IgD-negative memory B cell (primary cell): ENCODE results near the gene GPC3. TPM values are rescaled to one million over a fixed set of nuclear protein-coding genes. Genes with fewer than 3 reads are reported as not detected.
"Not testable (repeated sequence)": the region's sequence is repeated elsewhere in the genome, so short reads cannot be mapped to it uniquely, and the experiment has no call there.

Experiments used
- H3K27ac Mint-ChIP-seq, 3 donors: one replicate each; pipeline ENCODE4 v1.8.0; 2020 to 2022; ENCODE audit warnings: mild to moderate bottlenecking in 3 of 3, mixed read lengths in 3 of 3, moderate library complexity in 1 of 3
- H3K27me3 Mint-ChIP-seq: one replicate; pipeline ENCODE4 v1.8.0; 2021; ENCODE audit warnings: mixed read lengths
- H3K36me3 Mint-ChIP-seq: one replicate; pipeline ENCODE4 v1.8.0; 2020; ENCODE audit warnings: mild to moderate bottlenecking, mixed read lengths
- H3K4me1 Mint-ChIP-seq, 3 donors: one replicate each; pipeline ENCODE4 v1.8.0; 2020 to 2022; ENCODE audit warnings: mixed read lengths in 3 of 3, mild to moderate bottlenecking in 1 of 3
- H3K4me3 Mint-ChIP-seq, 4 donors: one replicate each; pipeline ENCODE4 v1.8.0; 2020 to 2022; ENCODE audit warnings: mild to moderate bottlenecking in 4 of 4, mixed read lengths in 4 of 4, moderate library complexity in 3 of 4
- H3K9me3 Mint-ChIP-seq, 3 donors: one replicate each; pipeline ENCODE4 v1.8.0; 2020 to 2021; ENCODE audit warnings: mixed read lengths in 3 of 3, mild to moderate bottlenecking in 1 of 3
- polyA plus RNA-seq: library from polyadenylated mRNA; unstranded; fragments of 300-500 nt; fragmentation: Illumina TruSeq; gene quantifications from one replicate; pipeline ENCODE4 v1.2.3, GENCODE V29; 2021

GPC3 gene
- polyA plus RNA-seq, 1 donor from 2014 or later, result 0.10 TPM

DNA sequence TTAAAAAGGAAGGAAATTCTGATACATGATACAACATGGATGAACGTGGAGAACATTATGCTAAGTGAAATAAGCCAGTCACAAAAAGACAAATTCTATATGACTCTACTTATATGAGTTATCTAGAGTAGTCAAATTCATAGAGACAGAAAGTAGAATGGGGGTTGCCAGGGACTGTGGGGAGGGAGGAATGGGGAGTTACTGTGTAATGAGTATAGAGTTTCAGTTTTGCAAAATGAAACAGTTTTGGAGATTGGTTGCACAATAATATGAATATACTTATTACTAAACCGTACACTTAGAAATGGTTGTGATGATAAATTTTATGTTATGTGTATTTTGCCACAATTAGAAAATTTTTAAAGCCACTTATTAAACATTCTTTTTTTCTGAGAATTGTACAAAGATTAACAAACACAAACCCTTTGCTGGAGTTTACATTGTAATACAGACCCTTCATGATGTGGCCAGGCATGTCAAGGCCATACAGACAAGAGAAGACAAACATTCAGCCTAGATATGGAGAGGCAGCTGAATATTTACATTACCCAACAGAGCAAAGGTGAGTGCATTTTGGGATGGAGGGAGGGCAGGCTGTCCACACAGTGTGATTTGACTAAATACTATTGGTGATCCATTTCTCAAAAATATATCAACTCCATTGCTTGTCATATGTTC lies 21.2 kb upstream of the GPC3 start:
- no peaks in the 10 kb centered on the region for H3K4me1 Mint-ChIP-seq
- no peak overlapping the region for H3K4me3 Mint-ChIP-seq
- peaks cover 0 to 3% (median 0%) of the 10 kb centered on the region in 3 donors for H3K9me3 Mint-ChIP-seq
- H3K27me3 Mint-ChIP-seq, result peaks cover 6% of the 10 kb centered on the region
- no peaks in the 10 kb centered on the region for H3K36me3 Mint-ChIP-seq
- no peak overlapping the region for H3K27ac Mint-ChIP-seq

DNA sequence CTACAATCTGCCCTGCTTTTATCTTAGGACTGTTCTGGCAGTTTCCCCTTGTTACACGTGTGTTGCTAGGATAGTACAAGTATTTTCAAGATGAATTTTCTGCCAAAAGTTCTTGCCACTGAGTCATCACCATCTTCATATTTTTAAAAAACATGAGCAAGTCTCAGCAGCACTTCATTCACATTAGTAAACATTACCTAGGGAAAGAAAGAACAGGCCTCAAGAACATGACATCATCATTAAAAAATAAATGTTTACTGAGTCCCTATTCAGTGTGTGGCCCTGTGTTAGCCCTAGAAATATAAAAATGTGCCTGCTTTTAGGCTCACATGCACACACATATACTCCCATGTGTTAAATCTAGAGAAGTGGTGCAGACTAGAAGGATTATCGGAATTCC lies 18.7 kb upstream of the GPC3 start:
- H3K4me3 Mint-ChIP-seq, result no peak overlapping the region
- H3K9me3 Mint-ChIP-seq, result peaks cover 0 to 6% (median 0%) of the 10 kb centered on the region in 3 donors
- peaks cover 1% of the 10 kb centered on the region for H3K36me3 Mint-ChIP-seq
- no peak overlapping the region for H3K27ac Mint-ChIP-seq
- peaks cover 6% of the 10 kb centered on the region for H3K27me3 Mint-ChIP-seq
- peaks cover 0 to 2% (median 0%) of the 10 kb centered on the region in 3 donors for H3K4me1 Mint-ChIP-seq

- Mint-ChIP-seq H3K4me3 (no peak overlapping the region), H3K36me3 (peaks cover 1% of the 10 kb centered on the region), H3K27ac (no peak overlapping the region), H3K4me1 (peaks cover 0 to 2% (median 0%) of the 10 kb centered on the region in 3 donors), H3K27me3 (peaks cover 6% of the 10 kb centered on the region), H3K9me3 (peaks cover 0 to 5% (median 0%) of the 10 kb centered on the region in 3 donors)
Measured at GRCh38 chrX:134002921-134003615, 17.7 kb upstream of the GPC3 start.

GRCh38 chrX:134000260-134001245 lies 15.2 kb upstream of the GPC3 start:
- H3K27me3 Mint-ChIP-seq, result peaks cover 6% of the 10 kb centered on the region
- no peak overlapping the region for H3K27ac Mint-ChIP-seq
- peaks cover 0 to 2% (median 0%) of the 10 kb centered on the region in 3 donors for H3K4me1 Mint-ChIP-seq
- H3K9me3 Mint-ChIP-seq, result peaks cover 0 to 4% (median 0%) of the 10 kb centered on the region in 3 donors
- H3K4me3 Mint-ChIP-seq, result no peak overlapping the region
- peaks cover 1% of the 10 kb centered on the region for H3K36me3 Mint-ChIP-seq

GRCh38 chrX:133999031-133999705 lies 13.8 kb upstream of the GPC3 start:
- Mint-ChIP-seq H3K4me1 (peaks cover 0 to 2% (median 0%) of the 10 kb centered on the region in 3 donors), H3K9me3 (peaks cover 0 to 5% (median 0%) of the 10 kb centered on the region in 3 donors), H3K27ac (no peak overlapping the region), H3K4me3 (no peak overlapping the region), H3K36me3 (peaks cover 1% of the 10 kb centered on the region), H3K27me3 (peaks cover 8% of the 10 kb centered on the region)

DNA sequence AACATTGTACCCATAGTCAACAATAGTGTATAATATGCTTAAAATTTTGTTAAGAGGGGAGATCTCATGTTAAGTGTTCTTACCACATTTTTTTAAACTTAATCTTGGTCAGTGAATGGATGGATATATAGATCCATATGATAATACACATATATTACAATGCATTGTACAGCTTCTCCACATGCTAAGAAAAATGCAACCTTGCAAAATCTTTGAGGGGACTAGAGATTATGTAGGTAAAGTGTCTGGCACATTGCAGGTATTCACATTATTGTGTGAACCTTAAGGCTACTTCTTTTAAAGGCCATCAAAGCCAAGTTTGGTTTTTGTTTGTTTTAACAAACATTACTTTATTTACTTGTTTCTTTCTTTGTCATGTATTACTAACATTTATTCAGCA lies 10.4 kb upstream of the GPC3 start:
- no peak overlapping the region for H3K27ac Mint-ChIP-seq
- H3K27me3 Mint-ChIP-seq, result peaks cover 6% of the 10 kb centered on the region
- H3K4me3 Mint-ChIP-seq, result no peak overlapping the region
- peaks cover 0 to 2% (median 0%) of the 10 kb centered on the region in 3 donors for H3K9me3 Mint-ChIP-seq
- H3K4me1 Mint-ChIP-seq, result no peaks in the 10 kb centered on the region
- H3K36me3 Mint-ChIP-seq, result no peaks in the 10 kb centered on the region

DNA sequence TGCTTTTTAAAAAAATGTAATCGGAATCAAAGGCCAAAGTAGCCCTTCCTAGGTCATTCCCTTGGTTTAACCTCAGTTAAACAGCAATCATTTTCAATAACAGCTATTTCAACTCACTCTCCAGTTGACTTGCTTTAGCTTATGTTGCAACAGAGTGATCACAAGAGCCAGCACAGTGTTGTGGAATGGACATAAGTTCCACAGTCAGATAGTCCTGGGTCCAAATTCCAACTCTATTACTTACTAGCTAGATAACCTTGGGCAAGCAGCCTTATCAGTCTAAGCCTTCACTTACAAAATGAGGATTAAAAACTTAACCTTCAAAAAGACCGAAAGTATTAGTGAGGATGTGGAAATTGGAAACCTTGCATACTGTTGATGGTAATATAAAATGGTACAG lies 9.2 kb upstream of the GPC3 start:
- Mint-ChIP-seq H3K27me3 (peaks cover 6% of the 10 kb centered on the region), H3K36me3 (no peaks in the 10 kb centered on the region), H3K27ac (no peak overlapping the region), H3K4me1 (no peaks in the 10 kb centered on the region), H3K4me3 (no peak overlapping the region), H3K9me3 (peaks cover 0 to 2% (median 0%) of the 10 kb centered on the region in 3 donors)

DNA sequence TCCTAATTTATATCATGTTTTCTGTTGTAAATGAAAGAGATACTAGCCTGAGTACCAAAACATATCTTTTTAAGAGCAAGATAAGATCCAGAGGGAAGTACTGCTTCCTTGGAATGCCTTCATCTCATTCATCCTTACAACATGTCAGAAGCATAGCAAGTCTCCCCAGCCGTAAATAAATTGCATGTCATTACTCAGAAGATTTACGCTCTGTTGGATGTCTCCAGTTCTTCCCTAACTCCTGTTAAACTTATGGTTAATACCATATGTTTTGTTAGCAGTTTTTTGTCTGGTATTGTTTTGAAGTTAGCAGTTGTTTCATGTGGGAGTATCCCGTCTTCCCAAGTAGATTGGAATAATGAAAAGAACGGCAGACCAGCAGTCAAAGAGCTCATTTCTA lies 7.5 kb upstream of the GPC3 start:
- Mint-ChIP-seq H3K27me3 (peaks cover 6% of the 10 kb centered on the region), H3K9me3 (peaks cover 0 to 2% (median 0%) of the 10 kb centered on the region in 3 donors), H3K27ac (no peak overlapping the region), H3K36me3 (no peaks in the 10 kb centered on the region), H3K4me1 (no peaks in the 10 kb centered on the region), H3K4me3 (no peak overlapping the region)

GRCh38 chrX:133991814-133992213 lies 6.4 kb upstream of the GPC3 start:
- peaks cover 0 to 4% (median 0%) of the 10 kb centered on the region in 3 donors for H3K4me1 Mint-ChIP-seq
- H3K27me3 Mint-ChIP-seq, result peaks cover 8% of the 10 kb centered on the region
- peaks cover 0 to 2% (median 0%) of the 10 kb centered on the region in 3 donors for H3K9me3 Mint-ChIP-seq
- H3K27ac Mint-ChIP-seq, result no peak overlapping the region
- H3K4me3 Mint-ChIP-seq, result no peak overlapping the region
- no peaks in the 10 kb centered on the region for H3K36me3 Mint-ChIP-seq

DNA sequence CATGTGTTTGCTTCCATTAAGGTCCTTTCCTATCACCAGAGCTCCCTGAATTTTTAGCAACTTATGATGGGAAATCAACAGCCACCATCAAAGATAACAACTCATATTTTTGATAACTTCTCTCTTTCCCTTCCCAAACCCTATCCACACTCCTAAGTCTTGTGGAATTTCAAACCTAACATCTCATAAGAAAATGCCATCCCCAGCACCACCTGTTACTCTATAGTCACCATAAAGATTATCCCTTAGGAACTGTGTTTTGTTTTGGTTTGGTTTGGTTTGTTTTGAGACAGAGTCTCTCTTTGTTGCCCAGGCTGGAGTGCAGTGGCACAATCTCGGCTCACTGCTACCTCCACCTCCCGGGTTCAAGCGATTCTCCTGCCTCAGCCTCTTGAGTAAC lies 5.7 kb upstream of the GPC3 start:
- not testable (repeated sequence) for H3K27me3 Mint-ChIP-seq, H3K36me3 Mint-ChIP-seq, H3K9me3 Mint-ChIP-seq, H3K27ac Mint-ChIP-seq, H3K4me3 Mint-ChIP-seq, H3K4me1 Mint-ChIP-seq

DNA sequence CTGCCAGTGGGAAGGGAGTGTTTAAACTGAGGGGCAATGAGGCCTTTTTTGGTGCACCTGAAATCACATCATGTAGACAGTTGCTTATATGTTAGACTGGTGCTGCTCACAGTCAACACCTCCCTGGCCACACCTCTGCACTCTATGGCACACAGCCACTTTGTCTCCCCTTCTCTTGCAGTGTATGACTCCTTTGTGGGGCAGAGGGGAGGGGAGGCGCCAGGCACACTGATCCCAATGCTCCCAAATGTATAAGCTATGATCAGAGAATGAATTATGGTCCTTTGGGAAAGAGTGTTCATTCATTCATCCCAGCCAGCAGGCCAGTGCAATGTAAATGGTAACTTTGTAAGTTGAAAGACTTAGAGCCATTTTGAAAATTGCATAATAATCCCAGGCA lies 4.6 kb upstream of the GPC3 start:
- Mint-ChIP-seq H3K4me3 (no peak overlapping the region), H3K9me3 (peaks cover 0 to under 1% (median 0%) of the 10 kb centered on the region in 3 donors), H3K27me3 (peaks cover 10% of the 10 kb centered on the region), H3K4me1 (peaks cover 0 to 4% (median 0%) of the 10 kb centered on the region in 3 donors), H3K36me3 (no peaks in the 10 kb centered on the region), H3K27ac (peak overlapping the region in 1 of 3 donors; percentile 57)

- Mint-ChIP-seq H3K4me1 (peaks cover 0 to 4% (median 0%) of the 10 kb centered on the region in 3 donors), H3K4me3 (no peak overlapping the region), H3K27ac (no peak overlapping the region), H3K9me3 (no peaks in the 10 kb centered on the region), H3K36me3 (no peaks in the 10 kb centered on the region), H3K27me3 (peaks cover 8% of the 10 kb centered on the region)
Measured at GRCh38 chrX:133989490-133989889, 4.1 kb upstream of the GPC3 start.

GRCh38 chrX:133988010-133988409 lies 2.6 kb upstream of the GPC3 start:
- Mint-ChIP-seq H3K9me3 (no peaks in the 10 kb centered on the region), H3K4me1 (peaks cover 0 to 4% (median 0%) of the 10 kb centered on the region in 3 donors), H3K36me3 (no peaks in the 10 kb centered on the region), H3K4me3 (no peak overlapping the region), H3K27me3 (peaks cover 14% of the 10 kb centered on the region), H3K27ac (no peak overlapping the region)

GRCh38 chrX:133987188-133987587 lies 1.8 kb upstream of the GPC3 start:
- peaks cover 21% of the 10 kb centered on the region for H3K27me3 Mint-ChIP-seq
- no peaks in the 10 kb centered on the region for H3K9me3 Mint-ChIP-seq
- peaks cover 0 to 4% (median 0%) of the 10 kb centered on the region in 3 donors for H3K4me1 Mint-ChIP-seq
- H3K4me3 Mint-ChIP-seq, result no peak overlapping the region
- no peaks in the 10 kb centered on the region for H3K36me3 Mint-ChIP-seq
- no peak overlapping the region for H3K27ac Mint-ChIP-seq
